Subcutaneous adipose tissue (tissue), 4 donors: ENCODE results near the gene ENKUR. TPM values are rescaled to one million over a fixed set of nuclear protein-coding genes. Genes with fewer than 3 reads are reported as not detected.

ENCODE experiments used
- CTCF ChIP-seq: fragments of 450-650 bp; IDR thresholded peaks from one replicate; pipeline ENCODE4 v1.5.1; 2016; ENCODE audit warnings: low read depth, mild to moderate bottlenecking, control low read depth, antibody characterized with exemption, moderate library complexity
- total RNA-seq, 4 donors: library from RNA; depleted of rRNA; stranded (reverse); fragments of >200 nt; gene quantifications; one replicate each; pipeline ENCODE4 v1.1.0, GENCODE V29; 2016

ENKUR gene
- total RNA-seq, 4 donors from 2014 or later = 0.17 TPM; not detected in 3

GRCh38 chr10:25026463-25026862, 10.5 kb upstream of the ENKUR start:
- TF ChIP-seq CTCF = no peak

GRCh38 chr10:25024528-25024927, 8.6 kb upstream of the ENKUR start:
- TF ChIP-seq CTCF = no peak

GRCh38 chr10:25023278-25023677, 7.3 kb upstream of the ENKUR start:
- TF ChIP-seq CTCF = no peak

- no peak for TF ChIP-seq CTCF
Measured at GRCh38 chr10:25018703-25019102, 2.7 kb upstream of the ENKUR start.

- TF ChIP-seq CTCF = no peak
Measured at GRCh38 chr10:25017661-25018060, 1.7 kb upstream of the ENKUR start.

- TF ChIP-seq CTCF = no peak
Measured at GRCh38 chr10:25017154-25017590, 1.2 kb upstream of the ENKUR start.

- no peak for TF ChIP-seq CTCF
Measured at GRCh38 chr10:25016376-25017153, 607 bp upstream of the ENKUR start, which contains the start of gene THNSL1. Gene THNSL1 (plus strand): TSS chr10:25016612. CDS start chr10:25023224, 6,612 bp downstream.
